ENCODE measurements around the gene MCUB.
"Not testable (repeated sequence)": the region's sequence is repeated elsewhere in the genome, so short reads cannot be mapped to it uniquely, and the experiment has no call there.

MCUB gene

GRCh38 chr4:109590905-109591304 lies 30.9 kb downstream of the MCUB start:
- CTCF ChIA-PET = interaction anchor here (0.9 kb wide), 1 partner anchor 55 kb away, joined by 3 read pairs; no protein-coding TSS in a partner anchor
- no peak overlapping the region for H3K4me3 ChIP-seq (ENCODE audit: low read depth, low read length)
- POLR2A ChIA-PET = no interaction called here
- TF ChIP-seq, protein P1, sequence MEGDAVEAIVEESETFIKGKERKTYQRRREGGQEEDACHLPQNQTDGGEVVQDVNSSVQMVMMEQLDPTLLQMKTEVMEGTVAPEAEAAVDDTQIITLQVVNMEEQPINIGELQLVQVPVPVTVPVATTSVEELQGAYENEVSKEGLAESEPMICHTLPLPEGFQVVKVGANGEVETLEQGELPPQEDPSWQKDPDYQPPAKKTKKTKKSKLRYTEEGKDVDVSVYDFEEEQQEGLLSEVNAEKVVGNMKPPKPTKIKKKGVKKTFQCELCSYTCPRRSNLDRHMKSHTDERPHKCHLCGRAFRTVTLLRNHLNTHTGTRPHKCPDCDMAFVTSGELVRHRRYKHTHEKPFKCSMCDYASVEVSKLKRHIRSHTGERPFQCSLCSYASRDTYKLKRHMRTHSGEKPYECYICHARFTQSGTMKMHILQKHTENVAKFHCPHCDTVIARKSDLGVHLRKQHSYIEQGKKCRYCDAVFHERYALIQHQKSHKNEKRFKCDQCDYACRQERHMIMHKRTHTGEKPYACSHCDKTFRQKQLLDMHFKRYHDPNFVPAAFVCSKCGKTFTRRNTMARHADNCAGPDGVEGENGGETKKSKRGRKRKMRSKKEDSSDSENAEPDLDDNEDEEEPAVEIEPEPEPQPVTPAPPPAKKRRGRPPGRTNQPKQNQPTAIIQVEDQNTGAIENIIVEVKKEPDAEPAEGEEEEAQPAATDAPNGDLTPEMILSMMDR (IDR thresholded peaks at IDR 0.05; ENCODE audit: insufficient read depth, low read length, missing control alignments) = no peak
- DNase-seq (ENCODE audit: low read depth, low spot score) = no peak

GRCh38 chr4:109592367-109592766 lies 32.3 kb downstream of the MCUB start:
- TF ChIP-seq, protein P1 (IDR thresholded peaks at IDR 0.05; ENCODE audit: insufficient read depth, low read length, missing control alignments) = no peak
- ChIA-PET CTCF (no interaction called here), POLR2A (no interaction called here)
- no peak overlapping the region for H3K4me3 ChIP-seq (ENCODE audit: low read depth, low read length)
- no peak for DNase-seq (ENCODE audit: low read depth, low spot score)

GRCh38 chr4:109595123-109595522 lies 35.1 kb downstream of the MCUB start:
- CTCF ChIA-PET; H3K4me3 ChIP-seq (ENCODE audit: low read depth, low read length); POLR2A ChIA-PET: not testable (repeated sequence)

GRCh38 chr4:109596420-109597085 lies 36.5 kb downstream of the MCUB start:
- DNase-seq (ENCODE audit: low read depth, low spot score); POLR2A ChIA-PET; H3K4me3 ChIP-seq (ENCODE audit: low read depth, low read length); CTCF ChIA-PET: not testable (repeated sequence)

More at GRCh38 chr4:109595123-109595522, 35.1 kb downstream of the MCUB start:
- not testable (repeated sequence) for DNase-seq (ENCODE audit: low read depth, low spot score)

DNA sequence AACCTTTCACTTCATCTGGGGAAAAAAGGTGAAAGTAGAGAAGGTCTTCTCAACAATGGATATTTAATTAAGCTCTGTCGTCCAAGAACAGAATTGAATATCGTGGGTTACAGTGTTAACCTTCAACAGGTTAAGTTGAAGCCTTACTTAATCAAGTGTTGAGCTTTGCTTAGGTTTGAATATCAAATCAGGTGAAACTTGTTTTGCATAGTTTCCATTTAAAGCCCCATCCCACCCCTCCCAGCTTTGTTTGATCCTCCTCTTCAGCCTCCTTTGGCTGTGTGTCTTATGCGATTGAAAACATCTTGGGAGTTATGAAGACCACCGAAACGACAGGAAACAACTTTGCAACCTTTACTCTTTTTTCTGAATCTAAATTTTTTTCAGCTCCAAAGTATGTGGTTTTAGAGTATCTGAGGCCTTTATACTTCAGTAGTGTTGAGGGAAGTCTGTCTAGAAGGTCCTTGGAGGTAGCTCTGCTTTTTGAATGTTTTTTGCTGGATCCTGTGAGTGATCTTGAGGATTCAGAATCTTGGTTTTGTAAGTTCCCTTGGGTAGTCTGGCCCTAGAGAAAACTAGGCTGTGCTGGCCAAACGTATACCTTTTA lies 39.1 kb downstream of the MCUB start:
- TF ChIP-seq, protein P1 (IDR thresholded peaks at IDR 0.05; ENCODE audit: insufficient read depth, low read length, missing control alignments) = no peak
- no peak for DNase-seq (ENCODE audit: low read depth, low spot score)
- ChIA-PET POLR2A (no interaction called here), CTCF (interaction anchor here (0.9 kb wide), 1 partner anchor 165 kb away, joined by 4 read pairs; the partner anchor contains the start of gene SEC24B)
- H3K4me3 ChIP-seq (ENCODE audit: low read depth, low read length) = no peak overlapping the region

GRCh38 chr4:109600431-109600830 lies 40.4 kb downstream of the MCUB start:
- POLR2A ChIA-PET = no interaction called here
- DNase-seq (ENCODE audit: low read depth, low spot score) = no peak
- CTCF ChIA-PET = no interaction called here
- no peak overlapping the region for H3K4me3 ChIP-seq (ENCODE audit: low read depth, low read length)
- TF ChIP-seq, protein P1 (IDR thresholded peaks at IDR 0.05; ENCODE audit: insufficient read depth, low read length, missing control alignments) = no peak

GRCh38 chr4:109601336-109601735 lies 41.3 kb downstream of the MCUB start:
- ChIA-PET POLR2A (no interaction called here), CTCF (no interaction called here)
- TF ChIP-seq, protein P1 (IDR thresholded peaks at IDR 0.05; ENCODE audit: insufficient read depth, low read length, missing control alignments) = no peak
- DNase-seq (ENCODE audit: low read depth, low spot score) = no peak
- H3K4me3 ChIP-seq (ENCODE audit: low read depth, low read length) = no peak overlapping the region
